H54 (cell line): Measurements from ENCODE around the gene S1PR1.
A peak's percentile ranks its signal among the peaks of the same experiment; 100 is the strongest.

Source experiments
- DNase-seq: peaks from one replicate; pipeline ENCODE4 v3.0.0; 2011; ENCODE audit warnings: low spot score, mixed read lengths; ENCODE audit not compliant: insufficient read length
- FAIRE-seq: peaks from 3 replicates; lab custom pipeline; 2011; peaks lifted over from hg19 to GRCh38; lab: Jason Lieb, UNC
- POLR2A ChIP-seq: IDR thresholded peaks from 2 replicates; pipeline ENCODE4 v1.6.1; 2011; ENCODE audit warnings: low read depth, mild to moderate bottlenecking, low read length

Gene S1PR1

DNA sequence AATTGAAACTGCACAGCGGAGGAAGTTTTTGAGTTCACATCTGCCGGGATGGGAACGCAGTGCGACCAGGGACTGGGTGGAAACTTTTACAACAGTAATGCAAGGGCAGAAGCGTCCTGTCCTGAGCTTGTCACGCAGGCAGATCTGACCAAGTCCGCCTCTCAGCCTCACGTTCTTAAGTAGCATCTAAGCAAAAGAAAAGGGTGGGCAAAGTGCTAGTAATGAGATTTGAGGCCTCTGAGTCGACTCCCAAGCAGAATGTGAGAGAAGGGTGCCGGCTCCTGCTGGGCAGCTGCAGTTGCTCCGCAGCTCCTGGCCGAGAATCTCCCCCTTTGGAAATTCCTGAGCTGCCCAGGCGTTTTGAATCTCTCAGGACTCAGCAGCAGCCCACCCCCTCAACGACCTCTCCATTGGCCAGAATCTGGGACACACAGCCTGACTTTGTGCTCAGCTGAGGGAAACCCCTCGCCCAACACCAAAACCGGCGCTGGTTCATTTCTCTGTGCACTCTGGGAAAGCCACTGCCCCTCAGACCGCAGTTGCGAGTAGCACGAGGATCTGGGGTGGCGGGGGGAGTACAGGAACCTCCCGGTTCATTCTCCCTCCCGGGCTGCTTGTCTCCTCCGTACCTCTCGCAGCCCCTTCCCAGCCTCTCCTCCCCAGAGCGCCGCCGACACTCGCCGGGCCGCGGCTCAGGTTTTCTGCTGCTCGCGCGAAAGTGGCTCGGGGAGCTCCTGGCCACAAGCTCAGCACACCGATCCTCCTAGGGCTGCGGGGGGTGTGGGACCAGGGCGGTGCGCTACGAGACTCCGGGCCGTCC is 913 bp upstream of the S1PR1 start:
- TF ChIP-seq POLR2A = no peak
- DNase-seq (no peak), FAIRE-seq (peak; percentile 72)

DNA sequence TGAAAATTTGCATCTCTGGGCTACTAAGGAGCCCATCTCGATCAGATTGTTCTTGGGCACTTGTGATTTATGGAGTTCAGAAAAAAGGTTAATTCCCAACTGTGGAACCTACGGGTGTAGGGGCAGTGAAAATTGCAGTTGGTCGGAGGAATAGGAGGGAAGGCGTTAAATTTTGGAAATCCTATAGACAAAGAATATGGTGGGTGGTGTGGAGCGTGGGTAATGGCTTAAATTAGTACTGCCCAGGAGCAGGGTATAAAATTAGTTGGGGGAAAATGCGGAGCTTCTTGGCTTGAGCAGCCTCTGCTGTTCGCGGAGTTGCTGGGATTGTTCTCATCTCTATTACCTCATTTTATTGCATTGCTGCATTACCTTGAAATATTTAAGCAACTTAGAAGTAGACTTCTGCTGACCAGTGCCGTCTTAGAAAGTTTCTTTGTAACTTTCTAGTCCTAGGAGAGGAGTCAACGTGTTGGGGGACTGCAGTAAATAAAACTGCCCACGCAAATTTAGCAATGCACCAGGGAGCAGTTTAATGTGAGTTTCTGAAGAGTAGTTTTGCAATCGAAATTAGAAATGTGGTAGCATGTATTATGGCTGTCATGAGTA is 514 bp downstream of the S1PR1 start:
- TF ChIP-seq POLR2A = no peak
- DNase-seq = no peak
- FAIRE-seq = no peak

- TF ChIP-seq POLR2A = no peak
- no peak for FAIRE-seq
- DNase-seq = no peak
These were observed 1.3 kb downstream of the S1PR1 start for GRCh38 chr1:101238031-101238628.

DNA sequence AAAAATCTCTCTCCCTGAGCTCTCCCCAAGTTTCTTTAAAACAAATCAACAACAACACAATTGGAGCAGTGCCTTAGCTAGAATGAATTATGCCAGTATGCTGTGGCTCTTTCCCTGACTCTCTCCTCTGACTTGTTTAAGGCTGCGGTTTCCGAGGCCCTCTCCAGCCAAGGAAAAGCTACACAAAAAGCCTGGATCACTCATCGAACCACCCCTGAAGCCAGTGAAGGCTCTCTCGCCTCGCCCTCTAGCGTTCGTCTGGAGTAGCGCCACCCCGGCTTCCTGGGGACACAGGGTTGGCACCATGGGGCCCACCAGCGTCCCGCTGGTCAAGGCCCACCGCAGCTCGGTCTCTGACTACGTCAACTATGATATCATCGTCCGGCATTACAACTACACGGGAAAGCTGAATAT is 1.9 kb downstream of the S1PR1 start:
- FAIRE-seq = peak; percentile 92
- peak; percentile 52 for DNase-seq
- TF ChIP-seq POLR2A = no peak

- FAIRE-seq = no peak
- TF ChIP-seq POLR2A = no peak
- DNase-seq = no peak
These were observed 2.5 kb downstream of the S1PR1 start for GRCh38 chr1:101239095-101240040.

DNA sequence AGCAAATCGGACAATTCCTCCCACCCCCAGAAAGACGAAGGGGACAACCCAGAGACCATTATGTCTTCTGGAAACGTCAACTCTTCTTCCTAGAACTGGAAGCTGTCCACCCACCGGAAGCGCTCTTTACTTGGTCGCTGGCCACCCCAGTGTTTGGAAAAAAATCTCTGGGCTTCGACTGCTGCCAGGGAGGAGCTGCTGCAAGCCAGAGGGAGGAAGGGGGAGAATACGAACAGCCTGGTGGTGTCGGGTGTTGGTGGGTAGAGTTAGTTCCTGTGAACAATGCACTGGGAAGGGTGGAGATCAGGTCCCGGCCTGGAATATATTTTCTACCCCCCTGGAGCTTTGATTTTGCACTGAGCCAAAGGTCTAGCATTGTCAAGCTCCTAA is 3.2 kb downstream of the S1PR1 start:
- FAIRE-seq = no peak
- no peak for DNase-seq
- no peak for TF ChIP-seq POLR2A

GRCh38 chr1:101241485-101242225 is 4.8 kb downstream of the S1PR1 start:
- no peak for FAIRE-seq
- TF ChIP-seq POLR2A = no peak
- DNase-seq = no peak

DNA sequence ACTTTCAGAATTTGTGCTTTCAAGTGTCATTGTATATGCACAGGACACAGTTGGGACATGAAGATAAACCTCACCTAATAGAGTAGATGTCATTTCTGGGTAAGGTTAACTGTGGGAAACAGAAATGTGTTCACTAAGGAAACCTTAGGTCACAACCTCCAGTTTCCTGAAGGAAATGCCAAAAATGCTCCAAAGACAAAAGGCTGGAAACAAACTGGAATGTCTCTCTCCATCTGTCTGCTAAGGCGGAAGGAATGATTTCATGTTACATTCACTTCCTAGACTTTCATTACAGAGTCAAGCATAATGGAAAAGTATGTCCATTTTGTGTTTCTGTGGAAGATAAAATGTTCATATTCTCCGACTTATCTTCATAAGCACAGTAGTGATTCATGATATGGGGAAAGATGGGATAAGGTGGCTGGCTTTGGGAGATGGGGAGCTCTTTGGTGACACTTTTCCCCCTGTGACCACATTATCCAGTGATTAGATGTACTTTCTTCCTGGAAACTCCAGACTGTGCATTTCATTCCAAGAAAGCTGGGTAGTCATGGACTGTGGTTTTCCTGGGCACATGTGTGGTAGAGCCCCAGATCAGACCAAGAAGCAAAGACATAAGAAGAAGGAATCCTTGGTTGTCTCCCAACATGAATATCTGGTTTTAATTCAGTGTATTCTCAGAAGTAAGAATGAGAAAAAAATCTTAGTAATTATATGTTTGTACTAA is 5.7 kb downstream of the S1PR1 start:
- TF ChIP-seq POLR2A = no peak
- FAIRE-seq (no peak), DNase-seq (no peak)

- TF ChIP-seq POLR2A = no peak
- DNase-seq (no peak), FAIRE-seq (no peak)
These were observed 6.9 kb downstream of the S1PR1 start for GRCh38 chr1:101243751-101244150.

- FAIRE-seq (no peak), DNase-seq (no peak)
- no peak for TF ChIP-seq POLR2A
These were observed 8.0 kb downstream of the S1PR1 start for GRCh38 chr1:101244842-101245241.

DNA sequence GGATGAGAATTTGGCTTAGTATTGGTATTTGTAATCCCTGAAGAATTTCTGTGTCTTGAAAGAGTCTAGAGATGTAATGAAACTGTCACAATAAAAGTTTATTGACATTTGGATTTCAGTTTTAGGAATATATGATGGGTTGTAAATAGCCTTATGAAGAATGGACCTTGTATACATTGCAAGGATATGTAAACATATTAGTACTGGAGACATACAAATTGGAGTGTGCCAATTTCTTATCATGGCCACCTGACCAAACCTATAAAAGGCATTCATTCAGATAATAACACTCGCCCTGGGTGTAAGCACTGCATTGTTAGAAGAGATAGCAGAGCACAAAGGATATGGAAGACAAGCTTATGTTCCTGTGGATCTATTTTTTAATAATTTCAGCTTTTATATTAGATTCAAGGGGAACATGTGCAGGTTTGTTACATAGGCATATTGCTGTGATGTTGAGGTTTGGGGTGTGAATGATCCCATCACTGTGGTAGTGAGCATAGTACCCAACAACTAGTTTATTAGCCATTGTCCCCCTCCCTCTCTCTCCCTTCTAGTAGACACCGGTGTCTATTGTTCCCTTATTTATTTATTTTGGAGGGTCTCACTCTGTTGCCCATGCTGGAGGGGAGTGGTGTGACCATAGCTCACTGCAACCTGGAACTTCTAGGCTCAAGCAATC is 8.6 kb downstream of the S1PR1 start:
- no peak for DNase-seq
- TF ChIP-seq POLR2A = no peak
- FAIRE-seq = peak; percentile 6
